NCI-H524 (cell line): Measurements from ENCODE around the gene BAG5.

Experiments
- DNase-seq, 2 experiments: peaks; one replicate each; lab custom pipeline; 2025; lab: John Stamatoyannopoulos, UW

Gene BAG5

DNA sequence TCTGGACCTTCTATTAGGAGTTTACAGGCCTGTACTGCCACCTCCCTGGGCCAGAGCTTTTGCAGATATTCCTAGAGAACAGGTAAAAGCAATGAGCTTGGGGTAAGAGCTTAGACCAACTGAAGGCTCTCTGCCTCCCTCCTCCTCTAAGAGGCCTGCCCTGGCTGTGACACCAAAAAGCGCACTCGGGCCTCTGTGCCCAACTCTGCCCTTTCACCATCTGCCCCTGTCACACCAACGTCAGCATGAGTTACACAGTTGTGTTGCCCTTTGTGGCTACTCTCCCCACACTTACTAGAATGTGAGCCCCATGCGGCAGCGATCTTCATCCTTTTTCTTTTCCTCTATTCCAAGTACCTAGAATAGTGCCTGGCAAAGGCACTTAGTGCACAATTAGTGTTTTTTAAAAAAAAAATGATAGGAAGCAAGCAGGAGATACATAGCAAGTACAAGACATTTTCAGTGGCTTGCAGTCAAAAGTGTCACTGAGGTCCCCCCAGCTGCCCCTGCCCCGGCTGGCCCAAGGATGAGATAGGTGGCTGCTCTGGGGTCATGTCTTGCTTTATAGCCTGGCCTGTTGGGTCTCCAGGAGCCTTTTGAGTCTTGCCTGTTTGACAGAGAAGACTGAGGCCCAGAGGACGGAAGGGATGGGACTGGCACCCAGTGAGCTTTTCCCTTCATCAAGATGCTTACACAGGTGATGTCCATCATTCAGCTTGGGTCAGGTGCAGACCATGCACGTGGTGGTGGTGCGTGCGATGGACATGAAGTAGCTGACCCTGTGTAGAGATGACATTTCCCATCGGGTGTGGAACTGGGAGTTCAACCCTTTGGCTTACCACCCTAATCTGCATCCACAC, 52.4 kb downstream of the BAG5 start:
- DNase-seq = no peak

DNA sequence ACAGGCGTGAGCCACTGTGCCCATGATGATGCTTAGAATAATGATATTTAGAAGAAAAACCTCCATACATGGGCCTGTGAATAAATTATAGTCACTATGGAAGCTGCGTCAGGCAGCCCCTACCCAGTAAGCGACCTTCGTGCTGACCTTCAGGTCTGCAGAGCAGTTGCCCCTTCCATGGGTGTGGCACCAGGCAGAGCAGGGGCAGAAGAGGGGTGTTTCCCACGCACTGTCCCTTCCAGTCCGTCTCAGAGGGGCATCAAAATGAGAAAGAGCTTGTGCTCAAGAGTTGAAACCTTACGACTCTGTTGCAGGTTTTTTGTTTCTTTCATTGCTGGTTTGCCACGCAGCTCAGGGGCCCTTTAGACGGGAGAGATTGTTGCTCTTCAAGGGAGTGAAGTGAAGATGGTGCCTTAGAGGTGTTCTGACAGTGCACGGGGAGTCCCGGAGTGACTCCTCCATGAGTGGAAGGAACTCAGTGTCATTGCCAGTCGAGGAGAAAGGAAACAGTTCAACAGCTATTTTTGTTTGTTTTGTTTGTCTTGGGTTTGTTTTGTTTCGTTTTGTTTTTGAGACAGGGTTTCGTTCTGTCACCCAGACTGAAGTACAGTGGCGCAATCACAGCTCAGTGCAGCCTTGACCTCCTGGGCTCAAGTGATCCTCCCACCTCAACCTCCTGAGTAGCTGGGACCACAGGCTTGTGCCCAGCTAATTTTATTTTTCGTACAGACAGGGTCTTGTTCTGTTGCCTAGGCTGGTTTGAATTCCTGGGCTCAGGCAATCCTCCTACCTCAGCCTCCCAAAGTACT, 53.7 kb downstream of the BAG5 start:
- no peak for DNase-seq

DNA sequence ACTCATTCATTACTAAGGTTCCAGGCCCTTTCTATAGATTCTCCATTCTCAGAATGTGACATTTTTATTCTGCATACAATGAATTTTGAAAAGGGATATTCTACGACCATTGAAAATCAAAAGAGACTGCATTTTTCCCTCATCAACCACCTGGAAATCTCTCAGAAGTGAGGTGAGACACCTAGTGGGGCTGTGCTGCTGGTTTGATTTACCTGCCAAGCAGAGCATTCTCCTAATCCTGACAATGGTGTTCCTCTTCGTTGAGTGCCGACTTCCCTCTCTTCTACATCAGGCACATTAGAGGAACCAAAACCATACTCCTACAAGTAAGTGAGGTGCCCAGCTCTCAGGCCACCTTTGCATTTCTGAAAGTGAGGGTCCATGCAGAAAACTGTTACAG, 54.7 kb downstream of the BAG5 start:
- DNase-seq = no peak
